GM18505 (cell line): ENCODE results near the gene GPR151.
"Not testable (repeated sequence)": the region's sequence is repeated elsewhere in the genome, so short reads cannot be mapped to it uniquely, and the experiment has no call there.

Experiments
- ATAC-seq: cut with Tn5 transposase; IDR thresholded peaks from one replicate; pipeline ENCODE4 v1.9.1; 2021; ENCODE audit not compliant: unreplicated experiment
- POLR2A ChIP-seq: IDR thresholded peaks from 4 replicates; pipeline ENCODE4 v1.6.1; 2011; ENCODE audit warnings: borderline replicate concordance; ENCODE audit not compliant: insufficient read depth, insufficient read length; ENCODE audit errors: extremely low read depth

GPR151 gene

DNA sequence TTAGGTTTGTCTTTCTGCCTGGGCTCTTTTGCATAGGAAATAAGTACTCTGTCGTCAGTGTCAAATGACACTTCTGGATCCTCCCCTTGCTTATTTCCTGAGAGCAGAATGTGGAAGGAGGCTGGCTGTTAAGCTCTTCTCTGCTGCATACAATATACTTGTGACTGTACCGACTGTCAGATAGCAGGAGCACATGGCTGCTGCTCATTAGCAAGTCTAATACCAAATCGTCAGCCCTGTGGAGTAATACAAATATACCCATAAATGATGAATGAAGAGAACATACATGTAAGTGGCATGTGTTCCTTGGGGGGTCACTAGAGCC lies at the start of gene GPR151:
Gene GPR151, minus strand, starts transcription at position 40 of the 325 bp plus-strand sequence. CDS start 77 bp downstream, outside the sequence.
- ATAC-seq, result no peak
- TF ChIP-seq POLR2A, result no peak

DNA sequence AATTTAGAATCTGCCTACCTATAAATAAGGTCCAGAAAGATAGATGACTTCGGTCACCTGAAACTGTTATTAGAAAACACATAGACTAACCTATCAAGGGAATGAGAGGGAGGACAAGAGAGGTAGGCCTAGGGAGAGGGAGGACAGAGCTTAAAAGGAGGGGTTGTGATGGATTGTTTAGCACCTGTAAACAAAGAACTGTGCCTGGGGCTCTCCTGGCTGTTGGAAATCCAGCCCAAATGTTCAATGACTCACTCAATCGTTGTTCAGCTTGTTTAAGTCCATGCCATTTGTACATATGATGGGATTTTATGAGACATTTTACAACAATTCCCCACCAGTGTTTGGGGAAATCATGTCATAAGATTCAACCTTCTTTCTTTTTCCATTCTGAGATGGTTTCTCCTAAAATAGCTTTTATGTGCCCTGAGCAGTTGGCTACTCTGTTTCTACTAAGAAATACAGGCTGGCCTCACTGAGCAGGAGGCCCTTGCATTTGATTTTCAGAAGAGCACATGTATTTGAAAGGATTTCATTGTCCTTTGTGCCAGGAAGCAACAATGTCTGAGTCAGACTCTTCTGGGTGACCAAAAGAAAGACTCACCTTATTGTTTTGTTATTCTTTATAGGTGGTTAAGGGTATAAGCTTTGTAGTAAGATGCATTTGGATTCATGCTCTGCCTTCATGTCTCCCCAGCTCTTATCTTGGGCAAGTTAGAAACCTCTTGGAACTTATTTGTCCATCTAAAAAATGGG lies 48.2 kb upstream of the GPR151 start:
- no peak for TF ChIP-seq POLR2A
- ATAC-seq, result no peak

GRCh38 chr5:146562461-146562860 lies 46.5 kb upstream of the GPR151 start:
- no peak for TF ChIP-seq POLR2A
- no peak for ATAC-seq

DNA sequence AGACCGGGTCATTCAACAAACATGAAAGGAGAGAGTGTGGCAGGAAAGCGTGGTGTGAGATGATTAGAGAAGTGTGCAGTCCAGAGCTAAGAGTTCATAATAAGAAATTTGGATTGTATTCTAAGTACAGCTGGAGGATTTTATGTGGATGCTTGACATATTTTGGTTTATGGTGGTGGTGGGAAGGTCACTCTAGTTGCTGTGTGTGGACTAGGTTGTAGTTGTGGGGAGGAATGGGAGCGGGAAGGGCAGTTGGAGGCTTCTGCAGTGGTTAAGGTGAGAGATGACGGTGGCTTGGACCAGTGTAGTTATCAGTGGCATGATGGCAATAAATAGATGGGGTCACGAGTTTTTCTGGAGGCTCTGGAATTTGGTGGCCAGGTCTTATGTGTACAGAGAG lies 45.7 kb upstream of the GPR151 start:
- no peak for TF ChIP-seq POLR2A
- no peak for ATAC-seq

GRCh38 chr5:146560205-146560812 lies 44.3 kb upstream of the GPR151 start:
- no peak for TF ChIP-seq POLR2A
- ATAC-seq, result no peak

GRCh38 chr5:146556884-146557283 lies 40.9 kb upstream of the GPR151 start:
- ATAC-seq, result not testable (repeated sequence)

- ATAC-seq, result no peak
- no peak for TF ChIP-seq POLR2A
Observed at GRCh38 chr5:146553446-146553845, 37.5 kb upstream of the GPR151 start.

GRCh38 chr5:146549615-146550014 lies 33.6 kb upstream of the GPR151 start:
- ATAC-seq, result no peak
- no peak for TF ChIP-seq POLR2A

- no peak for ATAC-seq
- TF ChIP-seq POLR2A, result no peak
Observed at GRCh38 chr5:146548781-146549449, 32.9 kb upstream of the GPR151 start.

- ATAC-seq, result no peak
- no peak for TF ChIP-seq POLR2A
Observed at GRCh38 chr5:146544232-146544631, 28.2 kb upstream of the GPR151 start.

DNA sequence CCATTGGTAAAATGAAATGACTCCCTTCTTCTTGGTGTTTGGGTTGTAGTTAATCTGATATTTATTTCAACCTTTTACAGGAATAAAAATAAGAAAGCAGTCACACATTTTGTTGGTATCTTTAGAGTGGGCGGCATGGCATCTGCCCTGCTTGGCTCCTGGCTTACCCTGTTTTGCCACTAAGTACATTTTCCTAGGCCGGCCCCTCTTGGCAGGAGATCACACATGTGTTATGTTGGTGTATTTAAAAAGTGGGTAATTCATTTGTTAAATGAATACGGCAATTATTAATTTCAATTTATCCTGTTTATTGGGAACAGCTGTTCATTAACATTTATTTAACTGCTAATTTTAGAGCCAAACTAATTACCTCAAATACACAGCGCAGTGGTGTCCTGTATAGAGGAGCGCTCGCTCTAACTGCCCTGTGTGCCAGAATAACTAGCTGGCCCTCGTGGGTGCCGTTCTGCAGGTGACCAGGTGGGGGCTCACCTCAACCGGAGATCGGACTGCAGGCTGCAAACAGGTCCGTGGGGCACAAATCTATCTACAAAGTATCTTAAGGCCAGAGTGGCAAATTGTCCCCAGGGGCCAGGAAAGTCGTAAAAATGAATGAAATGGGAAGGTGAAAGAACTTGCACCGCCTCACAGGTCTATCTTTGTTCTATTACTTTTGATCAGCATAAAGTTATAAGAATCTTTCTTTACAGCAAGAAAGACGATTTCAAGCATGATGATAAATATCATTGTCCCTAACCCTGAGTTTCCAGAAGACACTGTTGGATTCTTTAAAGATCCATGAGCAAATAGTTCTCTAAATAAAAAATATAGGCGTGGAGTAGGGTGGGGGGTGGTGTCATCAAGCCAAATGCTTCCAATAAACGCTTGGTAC lies 26.2 kb upstream of the GPR151 start:
- TF ChIP-seq POLR2A, result no peak
- ATAC-seq, result peak; percentile 99

GRCh38 chr5:146540414-146540813 lies 24.4 kb upstream of the GPR151 start:
- no peak for ATAC-seq
- no peak for TF ChIP-seq POLR2A

DNA sequence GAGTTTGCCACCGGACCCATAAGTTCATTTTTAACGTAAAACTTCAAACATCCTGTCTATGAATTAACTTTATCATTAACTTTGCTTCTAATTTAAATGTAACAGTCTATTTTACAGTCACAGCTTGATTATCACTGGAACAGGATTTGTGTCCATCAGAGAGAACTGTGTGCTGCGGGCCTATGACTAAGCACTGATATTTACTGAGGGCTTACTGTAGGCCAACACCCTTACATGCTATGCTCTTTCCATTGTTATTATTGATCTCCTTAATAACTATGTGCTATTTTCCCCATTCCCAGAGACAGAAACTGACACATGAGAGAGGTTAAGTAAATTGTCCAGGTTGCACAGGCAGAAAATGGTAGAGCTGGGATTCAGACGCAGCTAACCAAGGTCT lies 24.0 kb upstream of the GPR151 start:
- no peak for ATAC-seq
- TF ChIP-seq POLR2A, result no peak
